Endothelial cell of umbilical vein (primary cell): ENCODE data around the gene MATN1.

Source experiments
- EZH2 ChIP-seq: IDR thresholded peaks from 2 replicates; pipeline ENCODE4 v1.6.1; 2012; ENCODE audit warnings: borderline replicate concordance, low read depth, mild to moderate bottlenecking, moderate library complexity, low read length, inconsistent platforms; ENCODE audit not compliant: severe bottlenecking
- POLR2A ChIP-seq: IDR thresholded peaks from 2 replicates; pipeline ENCODE4 v1.6.1; 2012; ENCODE audit warnings: low read depth, mild to moderate bottlenecking, control low read depth, low read length
- TF ChIP-seq, protein P1 (sequence below), 2 donors: IDR thresholded peaks; 1 replicate in 1 of 2; 2 replicates in 1 of 2; pipeline ENCODE4 v1.5.1; 2011; ENCODE audit warnings: low read length in 2 of 2, mild to moderate bottlenecking in 2 of 2, moderate library complexity in 2 of 2, control low read depth in 1 of 2, inconsistent platforms in 1 of 2, low read depth in 1 of 2; ENCODE audit not compliant: insufficient read depth in 1 of 2; ENCODE audit errors: extremely low read depth in 1 of 2

DNA sequence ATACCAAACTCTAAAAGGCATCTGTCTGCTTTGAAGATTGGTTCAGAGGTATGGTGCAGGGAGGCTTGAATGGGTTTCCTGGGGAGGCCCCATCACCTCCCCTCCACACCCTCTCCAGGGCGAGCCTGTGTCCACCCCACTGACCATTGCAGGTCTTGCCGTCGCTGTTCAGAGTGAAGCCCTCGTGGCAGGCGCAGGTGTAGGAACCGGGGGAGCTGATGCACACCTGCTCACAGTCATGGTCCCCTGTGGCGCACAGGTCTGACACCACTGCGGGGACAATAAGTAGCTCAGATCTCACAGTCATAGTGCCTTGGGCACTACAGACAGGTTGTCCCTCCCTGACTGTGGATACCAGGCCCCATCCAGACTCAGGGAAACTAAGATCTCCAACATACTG lies 6.7 kb downstream of the MATN1 start:
- TF ChIP-seq, protein P1, sequence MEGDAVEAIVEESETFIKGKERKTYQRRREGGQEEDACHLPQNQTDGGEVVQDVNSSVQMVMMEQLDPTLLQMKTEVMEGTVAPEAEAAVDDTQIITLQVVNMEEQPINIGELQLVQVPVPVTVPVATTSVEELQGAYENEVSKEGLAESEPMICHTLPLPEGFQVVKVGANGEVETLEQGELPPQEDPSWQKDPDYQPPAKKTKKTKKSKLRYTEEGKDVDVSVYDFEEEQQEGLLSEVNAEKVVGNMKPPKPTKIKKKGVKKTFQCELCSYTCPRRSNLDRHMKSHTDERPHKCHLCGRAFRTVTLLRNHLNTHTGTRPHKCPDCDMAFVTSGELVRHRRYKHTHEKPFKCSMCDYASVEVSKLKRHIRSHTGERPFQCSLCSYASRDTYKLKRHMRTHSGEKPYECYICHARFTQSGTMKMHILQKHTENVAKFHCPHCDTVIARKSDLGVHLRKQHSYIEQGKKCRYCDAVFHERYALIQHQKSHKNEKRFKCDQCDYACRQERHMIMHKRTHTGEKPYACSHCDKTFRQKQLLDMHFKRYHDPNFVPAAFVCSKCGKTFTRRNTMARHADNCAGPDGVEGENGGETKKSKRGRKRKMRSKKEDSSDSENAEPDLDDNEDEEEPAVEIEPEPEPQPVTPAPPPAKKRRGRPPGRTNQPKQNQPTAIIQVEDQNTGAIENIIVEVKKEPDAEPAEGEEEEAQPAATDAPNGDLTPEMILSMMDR (IDR thresholded peaks at IDR 0.05; ENCODE audit: extremely low read depth in 1 of 2, insufficient read depth in 1 of 2, low read depth in 1 of 2, low read length in 2 of 2) = no peak
- TF ChIP-seq EZH2 = no peak
- TF ChIP-seq POLR2A = no peak
